ENCODE data around the gene IKBKE.
A peak's percentile ranks its signal among the peaks of the same experiment; 100 is the strongest.

The IKBKE gene

DNA sequence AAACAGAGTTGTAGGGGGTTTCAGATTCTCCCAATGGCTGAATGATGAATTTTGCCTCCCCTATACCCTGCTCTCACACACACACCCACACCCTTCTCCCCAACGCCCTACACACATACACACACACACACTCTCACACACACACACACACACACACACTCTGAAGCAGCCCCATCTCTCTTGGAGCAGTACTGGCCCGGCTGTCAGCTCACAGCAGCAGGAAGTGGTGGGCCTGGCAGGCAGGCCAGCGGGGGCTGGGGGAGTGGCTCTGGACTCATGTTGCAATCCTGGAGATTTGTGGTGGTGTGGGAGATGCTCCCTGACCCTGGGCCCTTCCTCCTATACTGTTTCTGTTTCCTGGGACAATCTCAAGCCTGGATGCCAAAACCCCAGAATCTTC lies 2.2 kb downstream of the IKBKE start:
- CTCF ChIA-PET = interaction anchor here (0.6 to 1.0 kb wide), 2 partner anchors 11 to 73 kb away, joined by 3 read pairs; no protein-coding TSS in a partner anchor
- POLR2A ChIA-PET = no interaction called here
- Histone ChIP-seq H3K4me3 (ENCODE audit: low read depth, low read length) (no peak overlapping the region), H3K9me3 (ENCODE audit: control insufficient read depth, insufficient read depth, low read depth, low read length) (no peaks in the 10 kb centered on the region), H3K36me3 (ENCODE audit: control insufficient read depth in 2 of 2, insufficient read depth in 1 of 2, low read length in 2 of 2) (peaks cover 0 to 9% of the 10 kb centered on the region in 2 experiments; a peak in 1 of 3 replicates), H3K4me1 (ENCODE audit: control insufficient read depth, insufficient read depth, low read length) (0 out of 2 replicates have a peak, but pooled peaks cover 2% of the 10 kb centered on the region), H3K27ac (ENCODE audit: extremely low read depth, low read depth, low read length) (no peak overlapping the region)
- TF ChIP-seq ZSCAN4 (tag by site-specific recombination; IDR thresholded peaks at IDR 0.05) (peak; percentile 86), HOXC10 (CRISPR knock-in tag; IDR thresholded peaks at IDR 0.05) (no peak), GFI1B (tag by site-specific recombination; IDR thresholded peaks at IDR 0.05) (no peak), ATF2 (tag by site-specific recombination; IDR thresholded peaks at IDR 0.05; ENCODE audit: low read depth) (no peak), ZNF112 (tag by site-specific recombination; IDR thresholded peaks at IDR 0.05) (no peak), ZNF274 (IDR thresholded peaks at IDR 0.05; ENCODE audit: low read length) (no peak), ZNF274 (tag by site-specific recombination; IDR thresholded peaks at IDR 0.05; ENCODE audit: borderline replicate concordance) (no peak), ZFHX2 (tag by site-specific recombination; conservative IDR thresholded peaks at IDR 0.05) (peak; percentile 99), ZNF404 (tag by site-specific recombination; IDR thresholded peaks at IDR 0.05) (no peak), ZNF514 (tag by site-specific recombination; IDR thresholded peaks at IDR 0.05) (no peak), REPIN1 (tag by site-specific recombination; IDR thresholded peaks at IDR 0.05; ENCODE audit: low read depth) (no peak), SALL2 (tag by site-specific recombination; IDR thresholded peaks at IDR 0.05; ENCODE audit: borderline replicate concordance) (no peak), ZNF571 (tag by site-specific recombination; IDR thresholded peaks at IDR 0.05) (no peak)
- TF ChIP-seq, protein P1, sequence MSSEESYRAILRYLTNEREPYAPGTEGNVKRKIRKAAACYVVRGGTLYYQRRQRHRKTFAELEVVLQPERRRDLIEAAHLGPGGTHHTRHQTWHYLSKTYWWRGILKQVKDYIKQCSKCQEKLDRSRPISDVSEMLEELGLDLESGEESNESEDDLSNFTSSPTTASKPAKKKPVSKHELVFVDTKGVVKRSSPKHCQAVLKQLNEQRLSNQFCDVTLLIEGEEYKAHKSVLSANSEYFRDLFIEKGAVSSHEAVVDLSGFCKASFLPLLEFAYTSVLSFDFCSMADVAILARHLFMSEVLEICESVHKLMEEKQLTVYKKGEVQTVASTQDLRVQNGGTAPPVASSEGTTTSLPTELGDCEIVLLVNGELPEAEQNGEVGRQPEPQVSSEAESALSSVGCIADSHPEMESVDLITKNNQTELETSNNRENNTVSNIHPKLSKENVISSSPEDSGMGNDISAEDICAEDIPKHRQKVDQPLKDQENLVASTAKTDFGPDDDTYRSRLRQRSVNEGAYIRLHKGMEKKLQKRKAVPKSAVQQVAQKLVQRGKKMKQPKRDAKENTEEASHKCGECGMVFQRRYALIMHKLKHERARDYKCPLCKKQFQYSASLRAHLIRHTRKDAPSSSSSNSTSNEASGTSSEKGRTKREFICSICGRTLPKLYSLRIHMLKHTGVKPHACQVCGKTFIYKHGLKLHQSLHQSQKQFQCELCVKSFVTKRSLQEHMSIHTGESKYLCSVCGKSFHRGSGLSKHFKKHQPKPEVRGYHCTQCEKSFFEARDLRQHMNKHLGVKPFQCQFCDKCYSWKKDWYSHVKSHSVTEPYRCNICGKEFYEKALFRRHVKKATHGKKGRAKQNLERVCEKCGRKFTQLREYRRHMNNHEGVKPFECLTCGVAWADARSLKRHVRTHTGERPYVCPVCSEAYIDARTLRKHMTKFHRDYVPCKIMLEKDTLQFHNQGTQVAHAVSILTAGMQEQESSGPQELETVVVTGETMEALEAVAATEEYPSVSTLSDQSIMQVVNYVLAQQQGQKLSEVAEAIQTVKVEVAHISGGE (tag by site-specific recombination; conservative IDR thresholded peaks at IDR 0.05; ENCODE audit: low read depth) = no peak
- TF ChIP-seq, protein P2, sequence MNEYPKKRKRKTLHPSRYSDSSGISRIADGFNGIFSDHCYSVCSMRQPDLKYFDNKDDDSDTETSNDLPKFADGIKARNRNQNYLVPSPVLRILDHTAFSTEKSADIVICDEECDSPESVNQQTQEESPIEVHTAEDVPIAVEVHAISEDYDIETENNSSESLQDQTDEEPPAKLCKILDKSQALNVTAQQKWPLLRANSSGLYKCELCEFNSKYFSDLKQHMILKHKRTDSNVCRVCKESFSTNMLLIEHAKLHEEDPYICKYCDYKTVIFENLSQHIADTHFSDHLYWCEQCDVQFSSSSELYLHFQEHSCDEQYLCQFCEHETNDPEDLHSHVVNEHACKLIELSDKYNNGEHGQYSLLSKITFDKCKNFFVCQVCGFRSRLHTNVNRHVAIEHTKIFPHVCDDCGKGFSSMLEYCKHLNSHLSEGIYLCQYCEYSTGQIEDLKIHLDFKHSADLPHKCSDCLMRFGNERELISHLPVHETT (tag by site-specific recombination; IDR thresholded peaks at IDR 0.05) = no peak
- TF ChIP-seq, protein P3, sequence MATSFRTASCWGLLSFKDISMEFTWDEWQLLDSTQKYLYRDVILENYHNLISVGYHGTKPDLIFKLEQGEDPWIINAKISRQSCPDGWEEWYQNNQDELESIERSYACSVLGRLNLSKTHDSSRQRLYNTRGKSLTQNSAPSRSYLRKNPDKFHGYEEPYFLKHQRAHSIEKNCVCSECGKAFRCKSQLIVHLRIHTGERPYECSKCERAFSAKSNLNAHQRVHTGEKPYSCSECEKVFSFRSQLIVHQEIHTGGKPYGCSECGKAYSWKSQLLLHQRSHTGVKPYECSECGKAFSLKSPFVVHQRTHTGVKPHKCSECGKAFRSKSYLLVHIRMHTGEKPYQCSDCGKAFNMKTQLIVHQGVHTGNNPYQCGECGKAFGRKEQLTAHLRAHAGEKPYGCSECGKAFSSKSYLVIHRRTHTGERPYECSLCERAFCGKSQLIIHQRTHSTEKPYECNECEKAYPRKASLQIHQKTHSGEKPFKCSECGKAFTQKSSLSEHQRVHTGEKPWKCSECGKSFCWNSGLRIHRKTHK (tag by site-specific recombination; IDR thresholded peaks at IDR 0.05) = no peak
- TF ChIP-seq, protein P4, sequence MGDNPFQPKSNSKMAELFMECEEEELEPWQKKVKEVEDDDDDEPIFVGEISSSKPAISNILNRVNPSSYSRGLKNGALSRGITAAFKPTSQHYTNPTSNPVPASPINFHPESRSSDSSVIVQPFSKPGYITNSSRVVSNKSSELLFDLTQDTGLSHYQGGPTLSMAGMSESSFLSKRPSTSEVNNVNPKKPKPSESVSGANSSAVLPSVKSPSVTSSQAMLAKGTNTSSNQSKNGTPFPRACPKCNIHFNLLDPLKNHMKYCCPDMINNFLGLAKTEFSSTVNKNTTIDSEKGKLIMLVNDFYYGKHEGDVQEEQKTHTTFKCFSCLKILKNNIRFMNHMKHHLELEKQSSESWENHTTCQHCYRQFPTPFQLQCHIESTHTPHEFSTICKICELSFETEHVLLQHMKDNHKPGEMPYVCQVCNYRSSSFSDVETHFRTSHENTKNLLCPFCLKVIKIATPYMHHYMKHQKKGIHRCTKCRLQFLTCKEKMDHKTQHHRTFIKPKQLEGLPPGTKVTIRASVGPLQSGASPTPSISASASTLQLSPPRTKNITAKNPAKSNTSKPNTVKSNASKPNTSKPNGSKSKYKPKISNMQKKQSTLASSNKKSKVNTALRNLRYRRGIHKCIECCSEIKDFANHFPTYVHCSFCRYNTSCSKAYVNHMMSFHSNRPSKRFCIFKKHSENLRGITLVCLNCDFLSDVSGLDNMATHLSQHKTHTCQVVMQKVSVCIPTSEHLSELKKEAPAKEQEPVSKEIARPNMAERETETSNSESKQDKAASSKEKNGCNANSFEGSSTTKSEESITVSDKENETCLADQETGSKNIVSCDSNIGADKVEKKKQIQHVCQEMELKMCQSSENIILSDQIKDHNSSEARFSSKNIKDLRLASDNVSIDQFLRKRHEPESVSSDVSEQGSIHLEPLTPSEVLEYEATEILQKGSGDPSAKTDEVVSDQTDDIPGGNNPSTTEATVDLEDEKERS (tag by site-specific recombination; IDR thresholded peaks at IDR 0.05) = no peak
- TF ChIP-seq, protein P5, sequence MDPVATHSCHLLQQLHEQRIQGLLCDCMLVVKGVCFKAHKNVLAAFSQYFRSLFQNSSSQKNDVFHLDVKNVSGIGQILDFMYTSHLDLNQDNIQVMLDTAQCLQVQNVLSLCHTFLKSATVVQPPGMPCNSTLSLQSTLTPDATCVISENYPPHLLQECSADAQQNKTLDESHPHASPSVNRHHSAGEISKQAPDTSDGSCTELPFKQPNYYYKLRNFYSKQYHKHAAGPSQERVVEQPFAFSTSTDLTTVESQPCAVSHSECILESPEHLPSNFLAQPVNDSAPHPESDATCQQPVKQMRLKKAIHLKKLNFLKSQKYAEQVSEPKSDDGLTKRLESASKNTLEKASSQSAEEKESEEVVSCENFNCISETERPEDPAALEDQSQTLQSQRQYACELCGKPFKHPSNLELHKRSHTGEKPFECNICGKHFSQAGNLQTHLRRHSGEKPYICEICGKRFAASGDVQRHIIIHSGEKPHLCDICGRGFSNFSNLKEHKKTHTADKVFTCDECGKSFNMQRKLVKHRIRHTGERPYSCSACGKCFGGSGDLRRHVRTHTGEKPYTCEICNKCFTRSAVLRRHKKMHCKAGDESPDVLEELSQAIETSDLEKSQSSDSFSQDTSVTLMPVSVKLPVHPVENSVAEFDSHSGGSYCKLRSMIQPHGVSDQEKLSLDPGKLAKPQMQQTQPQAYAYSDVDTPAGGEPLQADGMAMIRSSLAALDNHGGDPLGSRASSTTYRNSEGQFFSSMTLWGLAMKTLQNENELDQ (tag by site-specific recombination; IDR thresholded peaks at IDR 0.05; ENCODE audit: low read depth) = no peak
- TF ChIP-seq, protein P6, sequence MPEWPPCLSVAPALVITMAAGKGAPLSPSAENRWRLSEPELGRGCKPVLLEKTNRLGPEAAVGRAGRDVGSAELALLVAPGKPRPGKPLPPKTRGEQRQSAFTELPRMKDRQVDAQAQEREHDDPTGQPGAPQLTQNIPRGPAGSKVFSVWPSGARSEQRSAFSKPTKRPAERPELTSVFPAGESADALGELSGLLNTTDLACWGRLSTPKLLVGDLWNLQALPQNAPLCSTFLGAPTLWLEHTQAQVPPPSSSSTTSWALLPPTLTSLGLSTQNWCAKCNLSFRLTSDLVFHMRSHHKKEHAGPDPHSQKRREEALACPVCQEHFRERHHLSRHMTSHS (tag by site-specific recombination; IDR thresholded peaks at IDR 0.05) = no peak
- TF ChIP-seq, protein P7, sequence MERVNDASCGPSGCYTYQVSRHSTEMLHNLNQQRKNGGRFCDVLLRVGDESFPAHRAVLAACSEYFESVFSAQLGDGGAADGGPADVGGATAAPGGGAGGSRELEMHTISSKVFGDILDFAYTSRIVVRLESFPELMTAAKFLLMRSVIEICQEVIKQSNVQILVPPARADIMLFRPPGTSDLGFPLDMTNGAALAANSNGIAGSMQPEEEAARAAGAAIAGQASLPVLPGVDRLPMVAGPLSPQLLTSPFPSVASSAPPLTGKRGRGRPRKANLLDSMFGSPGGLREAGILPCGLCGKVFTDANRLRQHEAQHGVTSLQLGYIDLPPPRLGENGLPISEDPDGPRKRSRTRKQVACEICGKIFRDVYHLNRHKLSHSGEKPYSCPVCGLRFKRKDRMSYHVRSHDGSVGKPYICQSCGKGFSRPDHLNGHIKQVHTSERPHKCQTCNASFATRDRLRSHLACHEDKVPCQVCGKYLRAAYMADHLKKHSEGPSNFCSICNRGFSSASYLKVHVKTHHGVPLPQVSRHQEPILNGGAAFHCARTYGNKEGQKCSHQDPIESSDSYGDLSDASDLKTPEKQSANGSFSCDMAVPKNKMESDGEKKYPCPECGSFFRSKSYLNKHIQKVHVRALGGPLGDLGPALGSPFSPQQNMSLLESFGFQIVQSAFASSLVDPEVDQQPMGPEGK (tag by site-specific recombination; IDR thresholded peaks at IDR 0.05) = peak; percentile 41; the same call in 1 of the 2 replicates
